Measurements from ENCODE around the gene GOLGA6L7. TPM values are rescaled to one million over a fixed set of nuclear protein-coding genes. Genes with fewer than 3 reads are reported as not detected.
"Not testable (repeated sequence)": the region's sequence is repeated elsewhere in the genome, so short reads cannot be mapped to it uniquely, and the experiment has no call there.

Gene GOLGA6L7
- total RNA-seq, 1 donor from 2014 or later, result not detected

DNA sequence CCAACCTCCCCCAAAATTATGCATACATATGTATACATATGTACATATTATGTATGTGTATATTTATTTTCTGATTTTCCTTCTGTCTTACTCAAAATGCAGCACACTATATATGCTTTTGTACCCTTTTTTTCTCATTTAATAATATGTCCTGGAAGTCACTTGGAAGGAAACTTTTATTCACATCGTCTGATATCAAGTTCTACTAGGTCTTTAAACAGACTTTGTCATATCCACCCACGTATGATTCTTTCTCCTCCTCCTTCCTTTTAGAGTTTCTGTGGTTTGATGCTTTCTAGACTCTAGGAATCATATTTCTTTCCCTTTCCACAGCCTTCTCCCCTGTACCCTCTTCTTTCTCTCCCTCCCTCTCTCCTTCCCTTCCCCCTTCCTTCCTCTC is 35.1 kb downstream of the GOLGA6L7 start:
- FAIRE-seq; DNase-seq (ENCODE audit: low read depth); H3K27me3 ChIP-seq (ENCODE audit: control insufficient read depth, insufficient read depth, low read length); H3K36me3 ChIP-seq (ENCODE audit: control insufficient read depth, insufficient read depth, low read length); H3K4me3 ChIP-seq (ENCODE audit: low read depth, low read length): not testable (repeated sequence)

DNA sequence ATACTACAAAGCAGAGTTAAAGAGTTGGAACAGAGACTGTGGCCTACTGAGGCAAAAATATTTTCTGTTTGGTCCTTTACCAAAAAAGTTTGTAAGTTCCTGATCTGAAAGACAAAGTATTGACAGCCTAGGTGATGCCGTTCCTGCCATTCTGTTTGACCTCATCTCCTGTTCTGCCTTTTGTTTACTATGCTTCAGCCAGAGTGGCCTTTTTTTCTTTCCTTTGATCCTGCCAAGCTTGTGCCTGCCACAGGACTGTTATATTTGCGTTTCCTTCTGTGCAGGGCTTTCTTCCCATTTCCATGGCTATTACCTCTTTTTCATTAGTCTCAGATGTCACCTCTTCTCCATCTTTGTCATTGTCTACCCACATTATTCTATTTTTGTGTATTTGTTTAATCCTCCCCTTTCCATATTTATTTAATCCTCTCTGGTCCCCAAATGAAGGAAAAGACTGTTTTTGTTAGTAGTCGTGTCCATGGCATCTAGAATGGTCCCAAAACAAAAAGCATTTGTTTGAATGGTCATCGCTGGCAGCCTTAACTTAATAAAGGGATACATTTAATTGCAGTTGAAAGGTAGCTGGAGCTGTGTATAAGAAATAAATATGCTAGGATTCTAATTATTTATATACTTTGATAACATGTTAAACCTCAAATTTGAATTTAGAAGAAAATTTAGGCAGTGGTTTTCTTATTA is 36.4 kb downstream of the GOLGA6L7 start:
- not testable (repeated sequence) for H3K4me3 ChIP-seq (ENCODE audit: low read depth, low read length); H3K36me3 ChIP-seq (ENCODE audit: control insufficient read depth, insufficient read depth, low read length); FAIRE-seq; H3K27me3 ChIP-seq (ENCODE audit: control insufficient read depth, insufficient read depth, low read length); DNase-seq (ENCODE audit: low read depth)

DNA sequence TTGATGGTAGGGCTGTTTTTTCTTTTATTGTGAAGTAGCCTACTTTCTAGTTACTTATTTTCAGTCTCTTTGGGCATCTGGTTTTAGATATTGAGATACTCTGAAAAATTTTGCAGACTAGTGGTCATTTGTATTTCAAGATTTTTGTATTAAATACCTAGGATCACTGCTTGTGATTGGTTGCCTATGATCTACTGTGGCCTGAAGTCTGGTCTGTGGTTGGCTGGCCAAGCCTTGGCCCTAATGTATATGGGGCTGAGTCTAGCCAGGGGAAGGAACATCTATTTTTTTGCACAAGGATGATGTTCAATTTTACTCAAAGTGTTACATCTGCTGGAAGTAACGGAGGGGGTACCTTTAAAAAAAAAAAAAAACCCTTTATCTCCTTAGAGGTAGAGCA is 38.0 kb downstream of the GOLGA6L7 start:
- not testable (repeated sequence) for H3K27me3 ChIP-seq (ENCODE audit: control insufficient read depth, insufficient read depth, low read length); H3K4me3 ChIP-seq (ENCODE audit: low read depth, low read length); FAIRE-seq; H3K36me3 ChIP-seq (ENCODE audit: control insufficient read depth, insufficient read depth, low read length); DNase-seq (ENCODE audit: low read depth)

DNA sequence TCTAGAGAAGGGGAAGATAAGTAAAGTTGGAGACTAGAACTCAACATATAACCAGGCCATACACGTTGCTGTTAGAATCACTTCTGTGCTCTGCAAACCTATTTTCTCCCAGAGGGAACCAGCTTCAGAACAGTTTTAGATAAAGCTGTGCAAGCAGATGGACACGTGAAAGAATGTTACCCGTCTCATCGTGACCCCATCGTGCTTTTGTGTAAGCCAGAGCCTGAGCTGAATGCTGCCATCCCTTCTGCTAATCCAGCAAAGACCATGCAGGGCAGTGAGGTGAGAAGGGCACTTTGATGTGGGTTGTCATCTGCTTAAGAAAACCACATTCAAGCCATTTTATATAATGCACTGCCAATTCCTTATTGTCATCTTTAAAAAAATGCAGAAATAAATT is 40.3 kb downstream of the GOLGA6L7 start:
- not testable (repeated sequence) for H3K36me3 ChIP-seq (ENCODE audit: control insufficient read depth, insufficient read depth, low read length); H3K27me3 ChIP-seq (ENCODE audit: control insufficient read depth, insufficient read depth, low read length); H3K4me3 ChIP-seq (ENCODE audit: low read depth, low read length); DNase-seq (ENCODE audit: low read depth)
- FAIRE-seq, result peak; percentile 36

DNA sequence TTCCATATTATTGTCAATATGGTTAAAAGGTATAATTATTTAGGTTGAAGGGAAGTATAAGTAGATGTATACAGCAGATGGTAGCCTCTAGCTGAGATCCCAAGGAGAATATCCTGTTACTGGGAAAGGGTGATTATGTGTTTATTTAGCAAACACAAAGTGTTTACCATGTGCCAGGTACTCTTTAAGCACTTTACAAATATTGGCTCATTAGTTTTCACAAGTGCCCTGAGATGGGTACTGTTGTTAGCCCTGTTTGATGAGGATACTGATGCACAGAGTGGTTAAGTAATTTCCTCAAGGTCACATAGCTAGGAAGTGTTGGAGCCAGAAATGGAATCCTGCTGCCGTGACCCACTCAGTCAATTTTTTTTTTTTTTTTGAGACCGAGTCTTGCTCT is 48.1 kb downstream of the GOLGA6L7 start:
- DNase-seq (ENCODE audit: low read depth); H3K36me3 ChIP-seq (ENCODE audit: control insufficient read depth, insufficient read depth, low read length); H3K4me3 ChIP-seq (ENCODE audit: low read depth, low read length); H3K27me3 ChIP-seq (ENCODE audit: control insufficient read depth, insufficient read depth, low read length); FAIRE-seq: not testable (repeated sequence)

DNA sequence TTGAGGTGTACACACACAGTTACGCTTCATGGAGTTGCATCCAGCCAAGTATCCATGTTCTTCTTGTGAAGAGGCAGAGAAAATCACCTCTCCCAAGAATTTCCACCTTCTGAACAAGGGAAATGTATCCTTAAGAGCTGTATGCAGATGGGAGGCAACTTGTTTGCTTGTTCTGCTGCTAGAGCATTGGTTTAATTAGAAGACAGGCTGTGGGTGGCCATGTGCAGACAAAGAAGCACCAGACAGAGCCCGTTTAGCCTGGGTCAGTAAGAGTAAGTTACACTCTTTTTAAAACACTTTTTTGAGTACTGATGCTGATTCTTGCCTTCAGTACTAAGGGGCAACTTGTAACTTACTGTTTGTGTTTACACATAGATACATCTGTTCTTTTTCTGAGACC is 50.2 kb downstream of the GOLGA6L7 start:
- FAIRE-seq; H3K27me3 ChIP-seq (ENCODE audit: control insufficient read depth, insufficient read depth, low read length); H3K36me3 ChIP-seq (ENCODE audit: control insufficient read depth, insufficient read depth, low read length); DNase-seq (ENCODE audit: low read depth); H3K4me3 ChIP-seq (ENCODE audit: low read depth, low read length): not testable (repeated sequence)

DNA sequence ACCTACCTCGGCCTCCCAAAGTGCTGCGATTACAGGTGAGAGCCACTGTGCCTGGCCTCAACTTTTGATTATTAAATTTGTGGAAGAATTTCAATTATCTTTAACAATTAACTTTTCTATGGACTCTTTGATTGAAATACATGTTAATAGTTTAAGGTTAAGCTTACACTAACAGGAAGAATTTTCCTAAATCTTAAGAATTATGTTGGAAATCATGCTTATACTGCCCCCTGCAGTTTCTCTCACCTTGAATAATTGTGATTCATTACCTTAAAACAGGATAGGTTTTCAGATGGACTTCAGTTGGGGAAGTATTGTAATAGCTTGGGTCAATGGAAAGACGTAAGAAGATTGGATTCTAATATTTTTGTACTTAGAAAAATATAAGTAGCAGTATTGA is 54.2 kb downstream of the GOLGA6L7 start:
- FAIRE-seq; DNase-seq (ENCODE audit: low read depth): not testable (repeated sequence)

More for the DNA sequence above, 54.2 kb downstream of the GOLGA6L7 start:
- H3K36me3 ChIP-seq (ENCODE audit: control insufficient read depth, insufficient read depth, low read length); H3K27me3 ChIP-seq (ENCODE audit: control insufficient read depth, insufficient read depth, low read length); H3K4me3 ChIP-seq (ENCODE audit: low read depth, low read length): not testable (repeated sequence)

Other genes starting within 250 kb of the GOLGA6L7 start
- gene GOLGA8M, start 136.2 kb downstream of the GOLGA6L7 start, total RNA-seq, result 0.13 TPM in 1 of 2 replicates, not detected in the other
- gene APBA2, start 37.3 kb upstream of the GOLGA6L7 start, total RNA-seq, result 4.4 and 5.3 TPM in 2 replicates